Adrenal gland (tissue), 12 donors: ENCODE measurements around the gene FGG. TPM values are rescaled to one million over a fixed set of nuclear protein-coding genes. Genes with fewer than 3 reads are reported as not detected.

ENCODE experiments used
- DNase-seq, 7 donors: peaks; one replicate each; pipeline ENCODE4 v3.0.0-alpha.2; 2019 to 2020
- H3K27ac ChIP-seq, 5 donors: fragments of 200-600 bp; sonication (generic) in 4 of 5; 1 replicate in 3 of 5; 2 replicates in 2 of 5; pipeline versions ENCODE4 v1.5.1 to v1.8.0; 2016 to 2020; ENCODE audit warnings: mild to moderate bottlenecking in 1 of 5
- H3K27me3 ChIP-seq: fragments of 200-600 bp; 2 replicates; pipeline ENCODE4 v1.8.0; 2021
- H3K36me3 ChIP-seq, 2 donors: fragments of 200-600 bp; replicated peaks in 1 of 2; 1 replicate in 1 of 2; 2 replicates in 1 of 2; pipeline versions ENCODE4 v1.5.1 to v1.8.0; 2018 to 2022
- H3K4me1 ChIP-seq, 2 donors: fragments of 200-600 bp; replicated peaks in 1 of 2; 1 replicate in 1 of 2; 2 replicates in 1 of 2; pipeline versions ENCODE4 v1.5.1 to v1.8.0; 2018 to 2021
- H3K4me3 ChIP-seq, 4 donors: fragments of 200-600 bp; sonication (generic) in 3 of 4; one replicate each; pipeline ENCODE4 v1.5.1; 2016 to 2018
- H3K9me3 ChIP-seq, 3 donors: fragments of 200-600 bp; sonication (generic) in 1 of 3; replicated peaks in 1 of 3; 1 replicate in 2 of 3; 2 replicates in 1 of 3; pipeline versions ENCODE4 v1.5.1 to v1.8.0; 2016 to 2021
- POLR2A ChIP-seq, 2 donors: fragments of 450-650 bp; IDR thresholded peaks; one replicate each; pipeline ENCODE4 v1.6.1; 2017; ENCODE audit warnings: antibody characterized with exemption in 2 of 2, mild to moderate bottlenecking in 2 of 2, moderate library complexity in 1 of 2
- WGBS, 4 donors: extraction: QIAGEN DNeasy Blood & Tissue Kit in 2 of 4; methylation state at CpG; one replicate each; pipeline versions ENCODE4 v1.1.5 to v1.1.7; 2013 to 2017; 5-methylcytosine and 5-hydroxymethylcytosine counted together
- intact Hi-C, 2 donors: fragments of 100-400 bp; cut with DNase I; formaldehyde crosslinking; loops; one replicate each; pipeline versions ENCODE4 v1.14.1 to v1.15.0; 2022 to 2023
- polyA plus RNA-seq, 3 donors: library from polyadenylated mRNA; stranded (reverse); fragments of 200-250 nt in 2 of 3; fragments of 350-450 nt in 1 of 3; fragmentation: Illumina TruSeq in 1 of 3; extraction: RNeasy Lipid Tissue Mini Kit (QIAGEN cat#74804) in 1 of 3; gene quantifications; one replicate each; pipeline ENCODE4 v1.2.3, GENCODE V29; 2013 to 2014
- total RNA-seq, 9 donors: library from RNA; depleted of rRNA in 4 of 9; stranded (reverse); fragments of >200 nt in 4 of 9; fragments of 120-200 nt in 1 of 9; fragmentation: NEBNext Ultra II Directional in 1 of 9; extraction: Animal tissue kit (Norgen Biotek cat#: 25700) in 1 of 9; gene quantifications; one replicate each; pipeline versions ENCODE4 v1.1.0 to v1.2.4, GENCODE V29; 2013 to 2023
- TF ChIP-seq, protein P1 (sequence below), 6 experiments: fragments of 450-650 bp in 4 of 6; fragments of 200-600 bp in 2 of 6; sonication (generic) in 1 of 6; IDR thresholded peaks; 1 replicate in 5 of 6; 2 replicates in 1 of 6; pipeline versions ENCODE4 v1.5.1 to v1.8.0; 2016 to 2021; ENCODE audit warnings: antibody characterized with exemption in 6 of 6, mild to moderate bottlenecking in 2 of 6, moderate library complexity in 1 of 6
- donor health status: healthy with polysubstance abuse.
- donor health status: Bipolar disorder and iron deficiency.
- donor health status: DM: yes; HTN: yes; CAD: no.
- donor health status: DM: no; HTN: no; CAD: no.
- donor health status: DM: no; HTN: no; CAD: no.
- donor health status: DM: yes; HTN: yes; CAD: no.

Gene FGG
- total and polyA plus RNA-seq, 12 donors, result 1.7 to 71.2 (median 11.2) TPM; not detected in 1

DNA sequence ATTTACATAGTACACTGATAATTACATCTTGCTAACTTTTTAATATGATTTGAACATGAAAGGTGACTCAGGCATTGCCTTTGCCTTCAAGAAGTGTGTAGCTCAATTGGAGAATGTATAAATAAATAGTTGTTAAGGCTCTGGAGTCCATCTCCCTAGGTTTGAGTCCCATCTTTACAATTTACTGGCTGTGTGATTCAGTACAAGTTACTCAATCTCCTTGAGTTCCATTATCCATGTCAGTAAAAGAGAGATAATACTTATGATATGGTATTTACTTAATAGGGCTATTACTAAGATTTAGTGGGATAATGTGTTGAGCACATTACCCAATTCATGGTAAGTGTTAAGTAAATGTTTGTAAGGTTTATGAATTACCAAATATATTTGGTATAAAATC, 1.9 kb upstream of the FGG start:
- H3K27me3 ChIP-seq, result no peaks in the 10 kb centered on the region
- H3K4me3 ChIP-seq, result no peak overlapping the region
- no peaks in the 10 kb centered on the region for H3K4me1 ChIP-seq
- DNase-seq, result no peak
- no peaks in the 10 kb centered on the region for H3K36me3 ChIP-seq
- H3K9me3 ChIP-seq, result no peaks in the 10 kb centered on the region
- no peak overlapping the region for H3K27ac ChIP-seq
- no peak for TF ChIP-seq POLR2A (IDR thresholded peaks at IDR 0.05)
- TF ChIP-seq, protein P1, sequence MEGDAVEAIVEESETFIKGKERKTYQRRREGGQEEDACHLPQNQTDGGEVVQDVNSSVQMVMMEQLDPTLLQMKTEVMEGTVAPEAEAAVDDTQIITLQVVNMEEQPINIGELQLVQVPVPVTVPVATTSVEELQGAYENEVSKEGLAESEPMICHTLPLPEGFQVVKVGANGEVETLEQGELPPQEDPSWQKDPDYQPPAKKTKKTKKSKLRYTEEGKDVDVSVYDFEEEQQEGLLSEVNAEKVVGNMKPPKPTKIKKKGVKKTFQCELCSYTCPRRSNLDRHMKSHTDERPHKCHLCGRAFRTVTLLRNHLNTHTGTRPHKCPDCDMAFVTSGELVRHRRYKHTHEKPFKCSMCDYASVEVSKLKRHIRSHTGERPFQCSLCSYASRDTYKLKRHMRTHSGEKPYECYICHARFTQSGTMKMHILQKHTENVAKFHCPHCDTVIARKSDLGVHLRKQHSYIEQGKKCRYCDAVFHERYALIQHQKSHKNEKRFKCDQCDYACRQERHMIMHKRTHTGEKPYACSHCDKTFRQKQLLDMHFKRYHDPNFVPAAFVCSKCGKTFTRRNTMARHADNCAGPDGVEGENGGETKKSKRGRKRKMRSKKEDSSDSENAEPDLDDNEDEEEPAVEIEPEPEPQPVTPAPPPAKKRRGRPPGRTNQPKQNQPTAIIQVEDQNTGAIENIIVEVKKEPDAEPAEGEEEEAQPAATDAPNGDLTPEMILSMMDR (IDR thresholded peaks at IDR 0.05), result no peak
- intact Hi-C loops, result no loop called here

DNA sequence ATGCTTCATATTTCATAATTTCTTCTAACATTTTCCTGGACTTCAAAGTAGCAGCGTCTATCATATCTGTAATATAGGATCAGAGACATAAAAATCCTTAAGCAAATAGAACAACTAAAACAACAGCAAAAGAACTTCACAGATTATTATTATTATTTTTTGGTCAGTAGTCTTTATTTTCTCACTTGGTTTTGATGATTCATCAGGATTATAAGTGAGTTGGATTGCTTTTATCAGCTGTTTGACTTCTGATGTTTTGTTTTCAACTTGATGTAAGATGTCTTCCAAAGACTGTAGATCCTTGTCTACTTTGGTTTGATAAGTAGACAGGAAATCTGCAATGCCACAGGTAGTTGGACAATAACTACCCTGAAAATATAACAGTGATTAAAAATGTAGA, 623 bp downstream of the FGG start:
- H3K9me3 ChIP-seq, result no peaks in the 10 kb centered on the region
- H3K27me3 ChIP-seq, result no peaks in the 10 kb centered on the region
- no peak overlapping the region for H3K27ac ChIP-seq
- no peak overlapping the region for H3K4me3 ChIP-seq
- WGBS, 4 donors, result 62 to 70% (median 65%) methylated on average over 1 of the region's 1 CpG
- DNase-seq, result no peak
- H3K36me3 ChIP-seq, result no peaks in the 10 kb centered on the region
- no peaks in the 10 kb centered on the region for H3K4me1 ChIP-seq
- TF ChIP-seq, protein P1 (IDR thresholded peaks at IDR 0.05), result no peak
- TF ChIP-seq POLR2A (IDR thresholded peaks at IDR 0.05), result no peak
- intact Hi-C loops, result no loop called here

DNA sequence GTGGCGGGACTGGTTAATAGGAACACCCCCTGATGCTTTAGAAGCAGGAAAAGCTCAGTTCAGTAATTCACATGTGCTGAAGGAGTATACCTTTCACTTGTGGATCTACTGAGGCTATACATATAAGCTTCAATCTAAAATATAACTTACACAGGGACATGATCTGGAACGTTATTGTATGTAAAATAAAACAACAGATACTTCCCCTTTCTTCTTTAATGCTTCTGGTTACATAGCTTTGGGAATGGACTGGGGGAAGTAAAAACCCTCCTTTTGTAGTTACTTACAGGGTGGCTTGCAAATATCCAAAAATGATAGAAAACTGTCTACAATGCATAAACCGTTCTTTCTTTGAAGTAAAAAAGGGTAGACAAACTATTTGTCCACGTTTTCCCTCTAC, 1.9 kb downstream of the FGG start:
- TF ChIP-seq POLR2A (IDR thresholded peaks at IDR 0.05), result no peak
- TF ChIP-seq, protein P1 (IDR thresholded peaks at IDR 0.05), result no peak
- intact Hi-C loops, result no loop called here
- no peaks in the 10 kb centered on the region for H3K4me1 ChIP-seq
- no peaks in the 10 kb centered on the region for H3K27me3 ChIP-seq
- 40 to 50% (median 41%) methylated on average over 4 of the region's 4 CpGs for WGBS, 4 donors
- no peaks in the 10 kb centered on the region for H3K36me3 ChIP-seq
- DNase-seq, result no peak
- H3K9me3 ChIP-seq, result no peaks in the 10 kb centered on the region
- H3K27ac ChIP-seq, result no peak overlapping the region
- H3K4me3 ChIP-seq, result no peak overlapping the region

DNA sequence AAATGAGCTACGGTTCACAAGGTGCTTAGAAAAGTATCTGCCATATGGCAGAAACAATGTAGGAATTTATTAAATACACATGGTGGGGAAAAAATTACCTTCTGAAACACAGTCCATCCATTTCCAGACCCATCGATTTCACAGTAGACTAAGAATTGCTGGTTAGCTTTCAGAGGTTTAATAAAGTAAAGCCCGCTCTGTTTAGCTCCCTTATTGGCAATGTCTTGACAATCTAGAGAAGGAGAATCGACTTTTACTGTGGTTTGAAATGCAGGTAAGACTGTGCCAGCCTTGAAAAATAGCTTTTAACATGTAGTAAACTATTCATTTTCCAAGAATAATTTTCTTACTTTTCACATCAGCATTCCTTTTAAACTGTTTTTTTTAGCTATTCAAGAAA, 2.9 kb downstream of the FGG start:
- H3K4me1 ChIP-seq, result no peaks in the 10 kb centered on the region
- intact Hi-C loops, result no loop called here
- 65 to 79% (median 76%) methylated on average over 4 of the region's 4 CpGs for WGBS, 4 donors
- H3K36me3 ChIP-seq, result no peaks in the 10 kb centered on the region
- no peaks in the 10 kb centered on the region for H3K27me3 ChIP-seq
- H3K27ac ChIP-seq, result no peak overlapping the region
- H3K9me3 ChIP-seq, result no peaks in the 10 kb centered on the region
- no peak overlapping the region for H3K4me3 ChIP-seq
- no peak for TF ChIP-seq POLR2A (IDR thresholded peaks at IDR 0.05)
- TF ChIP-seq, protein P1 (IDR thresholded peaks at IDR 0.05), result no peak
- no peak for DNase-seq
